Jurkat, Clone E6-1 (cell line): ENCODE data around the gene AGPAT3.
"Not testable (repeated sequence)": the region's sequence is repeated elsewhere in the genome, so short reads cannot be mapped to it uniquely, and the experiment has no call there.

Experiments used
- DNase-seq: peaks from one replicate; pipeline ENCODE4 v3.0.0-alpha.2; 2011; ENCODE audit warnings: low read depth, low spot score
- H3K4me3 ChIP-seq: 2 replicates; pipeline ENCODE4 v1.5.1; 2011; ENCODE audit warnings: mild to moderate bottlenecking, low read length, control low read depth, moderate library complexity

The AGPAT3 gene

DNA sequence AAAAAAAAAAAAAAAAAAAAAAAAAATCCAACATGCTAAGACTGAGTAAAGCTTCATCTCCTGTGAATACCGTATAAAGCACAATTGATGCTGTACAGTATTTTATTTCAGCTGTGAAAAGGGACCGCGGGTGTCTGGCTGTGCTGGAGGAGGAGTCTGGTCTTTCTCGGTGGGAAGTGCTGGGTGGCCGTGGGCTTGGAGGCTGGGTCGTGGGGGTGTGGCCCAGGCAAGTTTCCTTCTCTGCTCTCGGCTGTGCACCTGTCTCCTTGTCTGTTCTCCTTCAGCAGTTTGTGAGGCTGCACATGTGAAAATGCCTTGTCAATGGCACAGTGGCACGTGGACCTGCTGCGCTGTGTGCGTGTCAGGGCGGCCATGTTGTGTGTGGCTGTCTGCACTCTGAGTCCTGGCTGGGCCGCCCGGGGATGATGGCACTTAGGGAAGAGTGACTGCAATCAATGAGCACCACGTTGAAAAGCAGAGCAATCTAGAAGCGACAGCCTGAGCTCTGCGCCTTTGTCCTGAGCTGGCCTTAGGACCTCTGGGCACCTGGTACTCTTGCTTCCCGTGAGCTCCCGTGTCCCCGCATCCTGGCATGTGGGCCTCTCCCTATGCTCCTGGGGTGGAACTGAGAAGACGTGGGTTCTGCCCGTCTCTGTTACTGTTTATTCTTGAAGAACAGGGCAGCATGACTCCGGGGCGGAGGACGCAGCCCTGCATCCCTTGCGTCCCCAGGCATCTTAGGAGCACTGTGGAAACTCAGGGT is 14.5 kb downstream of the AGPAT3 start:
- no peak for DNase-seq

DNA sequence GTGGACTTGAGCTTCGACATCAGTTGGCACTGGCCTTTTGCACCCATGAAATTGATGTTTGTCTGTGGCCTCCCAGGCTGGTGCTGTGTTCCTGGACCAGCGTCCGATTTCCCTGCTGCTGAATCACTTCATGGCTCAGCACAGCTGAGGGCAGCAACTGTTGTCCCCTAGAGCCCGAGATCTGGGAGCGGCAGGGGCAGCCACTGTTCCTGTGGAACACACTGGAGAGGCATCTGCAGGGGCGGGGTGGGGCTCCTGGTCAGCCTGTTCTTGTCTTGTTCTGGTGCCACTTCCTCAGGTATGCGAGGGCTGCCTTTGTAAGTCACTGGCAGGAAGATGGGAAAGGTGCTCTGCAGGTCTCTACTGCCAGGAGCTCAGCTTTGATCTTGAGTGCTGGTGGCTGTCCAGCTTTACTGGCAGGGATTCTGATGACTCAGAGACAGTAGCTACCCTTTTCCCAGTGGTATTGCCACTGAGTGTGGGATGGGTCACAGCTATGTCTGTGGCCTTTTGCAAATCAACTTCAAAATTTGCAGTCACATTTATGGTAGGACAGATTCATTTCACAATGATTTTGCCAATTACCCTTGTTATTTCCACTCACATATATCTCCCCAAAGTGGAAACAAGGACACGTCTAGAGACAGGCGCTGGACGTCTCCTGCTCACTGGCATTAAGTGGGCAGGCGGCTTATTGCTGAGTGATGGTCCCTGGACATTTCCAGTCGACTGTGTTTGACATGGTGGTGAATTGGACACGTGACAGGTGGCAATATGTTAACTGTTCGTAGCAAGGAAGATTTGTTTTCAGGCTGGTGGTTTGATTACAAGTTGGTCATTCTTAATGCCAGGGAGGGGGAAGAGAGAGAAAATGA is 15.3 kb downstream of the AGPAT3 start:
- no peak overlapping the region for H3K4me3 ChIP-seq
- no peak for DNase-seq

More for the DNA sequence above, 14.5 kb downstream of the AGPAT3 start:
- no peak overlapping the region for H3K4me3 ChIP-seq

DNA sequence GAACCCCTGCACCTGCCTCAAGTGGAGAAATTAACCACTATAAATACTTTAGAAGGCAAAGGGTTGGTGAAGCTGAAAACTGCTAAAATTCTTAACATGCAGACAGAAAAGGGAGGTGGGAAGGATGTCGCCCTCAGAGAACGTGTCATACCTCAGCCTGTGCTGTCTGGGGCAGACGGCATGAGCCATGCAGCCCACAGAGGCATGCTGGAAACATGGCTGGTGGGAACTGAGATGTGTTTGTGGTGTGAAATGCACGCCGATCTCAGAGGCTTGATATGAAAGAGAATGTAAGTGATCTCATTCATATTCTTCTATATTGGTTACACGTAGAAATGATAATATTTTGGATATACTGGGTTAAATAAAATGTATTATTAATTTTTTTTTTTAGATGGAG is 16.3 kb downstream of the AGPAT3 start:
- DNase-seq: no peak
- no peak overlapping the region for H3K4me3 ChIP-seq

- DNase-seq: no peak
- H3K4me3 ChIP-seq: no peak overlapping the region
Measured at GRCh38 chr21:43881935-43882334, 16.9 kb downstream of the AGPAT3 start.

- no peak overlapping the region for H3K4me3 ChIP-seq
- DNase-seq: no peak
Measured at GRCh38 chr21:43882952-43883545, 18.0 kb downstream of the AGPAT3 start.

DNA sequence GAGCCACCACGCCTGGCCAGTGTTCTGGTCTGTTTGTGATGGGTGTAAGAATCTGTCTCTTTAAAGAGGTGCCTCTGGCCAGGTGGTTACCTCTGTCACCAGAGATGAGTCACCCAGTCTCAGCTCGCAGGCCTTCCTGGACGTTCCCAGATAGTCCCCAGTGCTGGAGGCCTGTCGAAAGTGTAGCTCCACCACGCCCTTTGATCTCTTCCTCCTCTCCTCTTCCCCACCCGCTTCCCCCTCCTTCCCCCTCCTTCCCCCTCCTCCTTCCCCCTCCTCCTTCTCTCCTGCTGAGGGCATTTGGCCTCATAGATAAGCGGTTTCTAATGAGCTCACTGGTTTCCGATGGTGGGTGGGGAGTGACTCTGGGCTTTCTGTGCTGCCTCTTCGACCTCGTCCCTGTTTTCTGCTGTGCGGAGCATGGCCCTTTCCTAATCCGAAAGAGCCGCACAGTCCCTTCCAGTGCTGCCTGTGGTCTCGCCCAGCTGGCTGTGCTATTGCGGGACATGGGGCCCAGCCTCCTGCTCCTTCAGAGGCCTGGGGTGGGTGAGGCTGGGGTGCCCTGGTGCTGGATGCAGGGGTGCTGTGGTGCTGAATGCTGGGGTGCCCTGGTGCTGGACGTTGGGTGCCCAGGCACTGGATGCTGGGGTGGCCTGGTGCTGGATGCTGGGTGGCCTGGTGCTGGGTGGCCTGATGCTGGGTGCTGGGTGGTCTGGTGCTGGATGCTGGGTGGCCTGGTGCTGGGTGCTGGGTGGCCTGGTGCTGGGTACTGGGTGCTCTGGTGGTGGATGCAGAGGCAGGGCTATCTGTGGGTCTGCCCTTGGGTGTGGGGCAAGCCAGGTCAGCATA is 19.2 kb downstream of the AGPAT3 start:
- no peak for DNase-seq
- H3K4me3 ChIP-seq: no peak overlapping the region

GRCh38 chr21:43884861-43885417 is 19.9 kb downstream of the AGPAT3 start:
- no peak overlapping the region for H3K4me3 ChIP-seq
- no peak for DNase-seq

DNA sequence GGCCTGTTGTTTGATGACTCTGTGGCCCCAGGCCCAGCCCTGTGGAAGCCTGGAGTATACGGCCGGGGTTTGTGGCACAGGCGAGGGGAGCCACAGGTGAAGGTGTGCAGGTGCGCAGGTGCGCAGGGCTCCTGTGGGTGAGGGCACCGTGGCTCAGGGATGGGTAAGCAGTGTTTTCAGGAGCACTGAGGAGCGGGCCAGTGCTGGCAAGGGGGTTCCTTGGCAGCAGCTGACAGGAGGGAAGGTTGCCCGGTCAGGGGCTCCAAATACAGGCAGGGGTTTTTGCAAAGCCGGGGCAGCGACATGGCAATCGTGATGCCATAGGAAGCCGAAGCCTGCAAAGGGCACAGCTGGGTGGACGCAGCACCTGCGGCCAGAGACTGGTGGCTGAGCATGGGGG is 20.7 kb downstream of the AGPAT3 start:
- H3K4me3 ChIP-seq: no peak overlapping the region
- DNase-seq: no peak

DNA sequence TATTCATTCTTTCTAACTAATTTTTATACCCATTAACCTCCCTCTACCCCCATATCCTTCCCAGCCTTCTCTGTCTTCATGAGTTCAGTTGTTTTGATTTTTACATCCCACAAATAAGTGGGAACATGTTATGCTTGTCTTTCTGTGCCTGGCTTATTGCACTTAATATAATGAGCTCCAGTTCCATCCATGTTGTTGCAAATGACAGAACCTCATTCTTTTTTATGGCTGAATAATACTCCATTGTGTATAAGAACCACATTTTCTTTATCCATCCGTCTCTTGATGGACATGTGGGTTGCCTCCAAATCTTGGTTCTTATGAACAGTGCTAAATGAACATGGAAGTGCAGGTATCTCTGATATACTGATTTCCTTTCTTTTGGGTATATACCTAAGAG is 21.5 kb downstream of the AGPAT3 start:
- DNase-seq: no peak
- H3K4me3 ChIP-seq: no peak overlapping the region

- DNase-seq: no peak
- no peak overlapping the region for H3K4me3 ChIP-seq
Measured at GRCh38 chr21:43889069-43889468, 24.0 kb downstream of the AGPAT3 start.

GRCh38 chr21:43890042-43890441 is 25.0 kb downstream of the AGPAT3 start:
- DNase-seq: no peak
- no peak overlapping the region for H3K4me3 ChIP-seq

DNA sequence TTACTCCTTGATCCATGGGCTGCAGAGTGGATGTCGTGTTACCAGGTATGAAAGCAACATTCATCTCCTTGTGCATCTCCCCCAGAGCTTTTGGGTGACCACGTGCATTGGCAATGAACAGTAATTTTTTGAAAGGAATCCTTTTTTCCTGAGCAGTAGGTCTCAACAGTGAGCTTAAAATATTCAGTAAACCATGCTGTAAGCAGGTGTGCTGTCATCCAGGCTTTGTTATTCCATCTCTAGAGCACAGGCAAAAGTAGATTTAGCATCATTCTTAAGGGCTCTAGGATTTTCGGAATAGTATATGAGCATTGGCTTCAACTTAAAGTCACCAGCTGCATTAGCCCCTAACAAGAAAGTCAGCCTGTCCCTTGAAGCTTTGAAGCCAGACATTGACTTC is 27.3 kb downstream of the AGPAT3 start:
- no peak overlapping the region for H3K4me3 ChIP-seq
- DNase-seq: no peak

DNA sequence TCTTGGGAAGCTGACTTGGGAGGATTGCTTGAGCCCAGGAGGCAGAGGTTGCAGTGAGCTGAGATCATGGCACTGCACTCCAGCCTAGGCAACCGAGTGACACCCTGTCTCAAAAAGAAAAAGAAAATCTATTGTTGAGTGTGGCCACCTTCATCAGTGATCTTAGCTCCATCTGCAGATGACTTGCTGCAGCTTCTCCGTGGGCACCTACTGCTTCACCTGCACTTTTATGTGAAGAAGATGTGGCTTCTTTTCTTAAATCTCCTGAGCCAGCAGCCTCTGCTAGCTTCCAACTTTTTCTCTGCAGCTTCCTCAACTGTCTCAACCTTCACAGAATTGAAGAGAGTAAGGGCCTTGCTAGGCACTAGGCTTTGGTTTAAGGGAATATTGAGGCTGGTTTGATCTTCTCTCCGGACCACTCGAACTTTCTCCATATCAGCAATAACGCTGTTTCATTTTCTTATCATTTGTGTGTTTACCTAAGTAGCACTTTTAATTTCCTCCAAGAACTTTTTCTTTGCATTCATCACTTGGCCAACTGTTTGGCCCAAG is 28.0 kb downstream of the AGPAT3 start:
- no peak overlapping the region for H3K4me3 ChIP-seq
- DNase-seq: no peak

GRCh38 chr21:43893536-43894205 is 28.6 kb downstream of the AGPAT3 start:
- DNase-seq: no peak

DNA sequence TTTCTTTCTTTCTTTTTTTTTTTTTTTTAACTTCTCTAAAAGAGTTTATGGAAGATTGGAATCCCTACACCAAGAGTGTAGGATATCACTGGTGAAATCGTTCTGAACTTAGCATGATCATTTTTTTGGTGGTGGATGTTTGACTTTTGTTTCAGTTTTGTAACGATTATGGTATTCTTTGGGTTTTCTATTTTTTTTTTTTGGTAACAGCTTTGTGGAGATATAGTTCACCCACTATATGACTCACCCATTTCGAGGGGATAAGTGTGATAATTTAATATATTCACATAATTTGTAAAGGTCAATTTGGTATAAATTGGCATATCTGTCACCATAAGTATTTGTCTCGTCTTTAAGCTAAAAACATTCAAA is 29.2 kb downstream of the AGPAT3 start:
- H3K4me3 ChIP-seq: no peak overlapping the region
- DNase-seq: no peak

More at GRCh38 chr21:43893536-43894205, 28.6 kb downstream of the AGPAT3 start:
- H3K4me3 ChIP-seq: no peak overlapping the region

GRCh38 chr21:43895196-43895595 is 30.2 kb downstream of the AGPAT3 start:
- no peak overlapping the region for H3K4me3 ChIP-seq
- DNase-seq: no peak

- not testable (repeated sequence) for DNase-seq
Measured at GRCh38 chr21:43896696-43897299, 31.8 kb downstream of the AGPAT3 start.

More at GRCh38 chr21:43896696-43897299, 31.8 kb downstream of the AGPAT3 start:
- not testable (repeated sequence) for H3K4me3 ChIP-seq
